GM19468 (cell line): ENCODE results near the gene CXCL12.

Experiments used
- ATAC-seq: cut with Tn5 transposase; IDR thresholded peaks from one replicate; pipeline ENCODE4 v1.9.1; 2021; ENCODE audit warnings: mild to moderate bottlenecking, moderate library complexity, moderate number of reproducible peaks; ENCODE audit not compliant: unreplicated experiment; ENCODE audit errors: extremely low read depth

CXCL12 gene

DNA sequence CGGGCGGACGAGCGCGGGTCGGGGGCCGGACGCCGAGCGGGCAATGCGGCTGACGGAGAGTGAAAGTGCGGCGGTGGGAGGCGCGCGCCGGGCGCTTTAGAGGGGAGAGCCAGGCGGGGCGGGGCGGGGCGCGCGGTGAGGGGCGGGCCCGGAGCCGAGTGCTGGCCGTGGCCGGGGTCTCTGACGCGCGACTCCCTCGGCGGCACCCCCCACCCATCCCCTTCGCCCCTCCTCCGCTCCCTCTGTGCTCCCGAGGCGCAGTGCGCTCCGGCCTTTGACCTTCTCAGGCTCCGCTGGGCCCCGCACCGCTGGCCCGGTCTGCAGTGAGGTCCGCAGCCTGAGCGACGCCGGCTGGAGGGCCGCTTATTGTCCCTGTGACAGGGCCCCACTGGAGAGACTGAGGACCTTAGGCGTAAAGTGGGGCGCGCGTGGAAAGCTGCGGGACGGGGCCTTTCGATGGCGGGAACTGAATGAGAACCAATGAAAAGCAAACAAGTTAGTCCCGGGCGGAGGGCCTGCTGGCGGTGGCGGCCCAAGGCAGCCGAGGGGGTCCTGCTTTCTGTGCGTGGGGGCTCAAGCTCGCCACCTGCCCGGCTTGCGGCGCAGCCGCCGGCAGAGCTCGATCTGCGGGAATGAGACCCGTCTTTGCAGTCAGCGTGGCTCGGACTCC, at the start of gene CXCL12:
Gene CXCL12 (minus strand): TSS at position 72 of the 670 bp plus-strand sequence. CDS start 92 bp downstream, outside the sequence.
- no peak for ATAC-seq

DNA sequence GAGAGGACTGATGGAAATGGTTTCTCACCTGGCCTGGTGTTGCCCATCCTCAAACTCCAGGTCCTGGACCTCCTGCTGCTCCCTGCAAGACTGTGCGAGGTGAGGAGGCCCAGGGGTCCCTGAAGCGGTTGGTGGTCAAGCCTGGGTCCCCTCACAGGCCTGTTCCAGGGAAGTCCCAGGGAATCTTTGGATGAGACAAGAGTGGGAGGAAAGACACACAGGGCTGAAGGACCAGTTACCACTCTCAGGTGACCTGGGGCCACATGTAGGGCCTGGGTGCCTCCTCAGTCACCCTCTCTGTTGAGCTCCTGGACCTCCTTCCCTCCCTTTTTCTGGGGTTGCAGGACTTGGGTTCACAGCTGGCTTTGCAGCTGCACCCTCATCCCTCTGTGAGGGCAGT, 42.6 kb upstream of the CXCL12 start:
- no peak for ATAC-seq

DNA sequence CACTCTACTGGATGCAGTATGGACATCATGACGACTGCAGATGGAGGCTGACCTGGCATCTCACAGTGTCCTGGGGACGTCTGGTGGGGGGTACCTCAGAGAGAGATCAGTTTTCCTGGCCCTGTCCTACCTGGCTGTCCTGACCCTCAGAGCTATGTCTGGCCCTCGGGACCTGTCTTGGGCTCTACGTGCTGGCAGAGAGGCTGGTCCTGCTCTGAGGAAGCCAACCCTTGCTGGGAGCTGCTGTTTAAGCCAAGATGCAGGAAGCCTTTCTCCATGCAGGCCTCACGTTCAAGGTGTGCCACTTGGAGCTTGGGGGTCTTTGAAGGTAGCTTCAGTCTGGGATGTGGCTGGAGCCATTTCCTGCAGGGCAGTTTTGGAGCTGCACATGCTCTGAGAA, 42.1 kb upstream of the CXCL12 start:
- ATAC-seq: no peak

DNA sequence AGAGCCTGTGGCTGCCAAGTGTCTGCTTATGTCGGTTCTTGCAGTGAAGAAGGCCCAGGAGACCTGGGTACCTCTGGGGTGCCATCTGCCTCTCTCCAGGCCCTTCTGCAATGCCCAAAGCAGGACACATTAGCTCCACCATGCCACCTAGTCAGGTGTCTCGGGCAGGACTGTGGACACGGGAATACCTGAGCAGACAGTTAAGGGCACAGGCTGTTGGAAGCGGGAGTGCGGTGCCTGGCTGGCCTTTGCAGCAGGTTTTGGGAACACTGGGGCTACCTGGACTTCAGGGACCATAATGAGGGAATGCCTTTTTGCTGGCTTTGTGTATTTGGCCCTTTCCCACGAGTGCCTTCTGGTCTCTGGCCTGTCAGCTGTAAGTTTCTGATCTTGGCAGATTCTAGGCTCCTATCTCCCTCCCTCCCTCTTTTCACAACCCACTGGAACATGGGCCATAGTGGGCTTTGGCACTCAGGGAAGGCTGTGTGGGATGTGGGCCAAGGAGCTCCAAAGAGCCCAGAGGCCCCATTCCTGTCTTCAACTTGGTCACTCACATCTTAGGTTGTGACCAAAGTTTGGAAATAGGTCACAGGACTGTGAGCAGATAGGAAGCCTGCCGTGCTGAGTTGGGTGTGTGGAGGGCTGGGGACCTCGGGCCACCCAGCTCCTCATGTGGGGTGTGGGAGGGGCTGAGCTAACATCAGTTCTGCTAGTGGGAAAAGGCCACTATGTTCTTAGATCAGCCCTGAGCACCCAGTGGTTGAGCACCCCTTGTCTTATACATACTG, 41.5 kb upstream of the CXCL12 start:
- no peak for ATAC-seq

DNA sequence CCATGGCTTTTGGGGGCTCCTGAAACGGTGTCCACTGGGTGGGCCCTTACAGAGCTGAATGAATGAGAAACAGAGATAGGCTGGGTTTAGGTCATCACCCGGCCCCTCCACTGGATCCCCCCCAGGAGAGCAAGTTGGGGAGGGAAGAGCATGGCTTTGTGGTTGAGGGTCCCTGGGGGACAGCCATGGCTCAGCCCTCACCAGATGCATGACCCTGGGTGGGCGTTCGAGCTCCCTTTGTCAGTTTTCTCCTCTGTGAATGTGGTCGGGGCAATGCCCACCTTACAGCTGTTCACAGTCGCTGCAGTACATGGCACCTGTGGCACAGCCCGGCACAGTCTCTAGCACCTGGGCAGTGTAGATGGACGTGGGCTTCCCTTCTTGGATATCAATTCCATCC, 40.6 kb upstream of the CXCL12 start:
- ATAC-seq: no peak

DNA sequence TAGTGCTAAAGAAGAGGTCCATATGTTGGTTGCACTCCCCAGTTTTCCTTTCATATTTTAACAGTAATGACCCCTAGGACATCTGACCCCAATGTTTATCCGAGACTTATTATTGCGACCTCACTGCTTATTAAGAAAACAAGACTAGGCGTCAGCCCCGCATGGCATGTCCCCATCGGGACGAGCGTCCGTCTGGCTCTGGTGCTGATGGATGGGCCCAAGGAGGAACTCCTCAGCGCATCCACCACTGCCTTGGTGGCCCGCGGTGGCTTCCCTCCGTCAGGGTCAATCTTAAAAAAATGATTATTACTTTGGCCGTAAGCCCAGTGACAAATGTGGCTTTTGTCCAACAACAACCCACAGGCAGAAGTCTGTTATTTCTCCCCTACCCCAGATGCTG, 40.1 kb upstream of the CXCL12 start:
- ATAC-seq: no peak

DNA sequence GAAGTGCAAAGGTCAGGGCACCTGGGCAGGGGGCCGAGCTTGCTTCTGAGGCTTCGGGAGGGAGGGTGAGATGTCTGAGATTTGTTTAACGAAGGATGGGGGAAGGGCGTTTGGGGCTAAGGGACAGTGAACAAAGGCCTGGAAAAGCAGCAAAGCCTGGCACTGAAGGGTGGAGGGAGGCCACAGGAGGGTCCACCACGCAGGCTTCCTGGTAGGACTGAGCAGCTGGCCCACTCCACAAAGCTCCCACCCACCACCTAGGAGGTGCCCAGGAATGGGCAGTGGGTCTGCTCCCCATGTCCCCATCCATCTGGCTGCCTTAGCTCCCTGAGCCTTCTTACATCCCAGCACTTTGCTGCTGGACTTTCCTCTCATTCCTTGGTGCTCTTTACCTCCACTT, 39.4 kb upstream of the CXCL12 start:
- ATAC-seq: no peak

DNA sequence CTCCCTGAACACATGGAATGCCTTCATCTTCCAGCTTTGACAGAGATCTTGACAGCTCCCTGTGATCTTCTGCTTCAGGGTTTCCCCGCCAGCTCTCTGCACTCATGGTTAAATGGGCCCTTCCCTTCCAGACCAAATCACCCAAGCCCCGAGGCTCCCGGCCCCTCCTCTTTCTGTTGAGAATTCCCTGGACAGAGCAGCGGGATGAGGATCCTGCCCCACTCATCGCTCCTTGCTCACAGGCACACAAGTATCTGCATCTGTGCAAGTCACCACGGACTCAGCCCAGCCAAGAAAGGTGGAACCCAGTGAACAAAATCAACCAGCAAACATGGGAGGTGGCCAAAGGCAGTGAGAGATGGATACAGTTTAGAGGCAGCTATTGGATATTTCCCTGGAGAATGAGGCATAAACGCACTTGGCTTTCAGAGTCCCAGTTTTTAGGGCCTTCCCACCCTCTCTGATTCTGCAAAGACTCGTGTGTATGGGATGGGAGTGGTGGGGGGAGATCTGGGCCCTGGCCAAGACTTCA, 37.7 kb upstream of the CXCL12 start:
- no peak for ATAC-seq

DNA sequence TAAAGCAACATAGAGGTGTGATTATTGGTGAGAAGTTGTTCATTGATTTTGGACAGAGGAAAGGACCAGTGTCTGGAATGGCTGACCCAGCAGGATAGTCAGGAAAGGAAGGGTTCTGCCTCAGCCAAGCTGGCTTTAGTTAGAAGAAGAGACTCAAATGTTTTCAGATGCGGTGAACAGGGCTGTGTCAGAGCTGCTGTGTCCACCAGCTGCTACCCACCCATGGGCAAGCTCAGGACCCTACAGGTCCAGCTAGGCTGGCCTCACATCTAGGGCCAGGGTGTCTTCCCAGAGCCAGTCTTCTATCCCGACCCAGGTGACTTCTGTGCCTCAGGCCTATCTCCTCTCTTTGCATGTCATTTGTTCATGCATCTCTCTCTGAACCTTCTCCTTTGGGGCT, 37.3 kb upstream of the CXCL12 start:
- no peak for ATAC-seq

DNA sequence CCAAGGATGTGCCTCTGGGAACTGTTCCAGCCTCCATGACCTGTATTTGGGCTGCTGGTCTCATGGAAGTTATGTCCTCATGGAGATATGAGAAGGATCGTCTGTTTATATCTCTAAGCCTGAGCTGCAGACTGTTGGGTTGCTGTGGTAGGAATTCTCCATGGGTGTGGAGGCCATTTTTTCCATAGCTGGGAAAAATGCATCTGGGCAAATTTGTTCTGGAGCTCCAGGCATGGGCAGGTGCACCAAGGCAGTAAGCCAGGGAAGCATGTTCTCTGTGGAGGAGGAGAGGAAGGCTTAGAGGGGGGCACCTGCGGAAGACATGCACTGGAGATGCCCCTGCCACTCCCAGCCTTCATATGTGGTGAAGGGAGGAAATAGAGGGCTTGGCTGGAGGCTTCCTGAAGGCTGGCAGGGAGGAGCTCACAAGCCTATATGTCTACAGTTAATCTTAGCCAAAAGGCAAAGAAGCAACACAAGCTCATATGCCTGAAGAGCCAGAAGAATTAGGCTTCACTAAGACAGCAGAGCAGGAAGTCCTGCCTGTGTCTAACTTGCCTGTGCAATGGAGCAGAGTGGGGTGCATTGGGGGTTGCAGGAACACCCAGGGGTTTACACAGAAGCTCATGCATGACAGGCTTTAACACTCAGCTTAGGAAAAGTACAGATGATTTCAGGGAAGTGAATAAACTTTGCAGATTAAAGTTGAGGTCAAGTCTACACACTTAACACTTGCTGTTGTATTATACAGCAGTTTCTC, 35.1 kb upstream of the CXCL12 start:
- no peak for ATAC-seq

DNA sequence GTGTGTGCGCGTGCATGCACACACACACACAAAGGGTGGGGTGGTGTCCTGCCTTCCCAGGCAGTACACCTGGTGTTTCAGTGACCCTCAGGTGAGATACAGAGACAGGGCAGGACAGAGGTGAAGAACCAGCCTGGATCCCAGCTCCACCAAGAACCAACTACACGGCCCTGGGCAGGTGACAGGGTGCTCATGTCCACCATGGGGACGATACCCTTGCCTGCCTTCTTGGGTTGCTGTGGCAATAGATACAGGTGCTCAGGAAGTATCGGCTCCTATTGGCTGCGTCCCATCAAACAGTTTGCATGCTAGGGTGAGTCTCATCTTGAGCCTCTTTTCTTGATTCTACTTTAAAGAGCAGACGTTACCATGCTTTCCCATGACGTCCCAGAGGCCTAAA, 33.7 kb upstream of the CXCL12 start:
- no peak for ATAC-seq

DNA sequence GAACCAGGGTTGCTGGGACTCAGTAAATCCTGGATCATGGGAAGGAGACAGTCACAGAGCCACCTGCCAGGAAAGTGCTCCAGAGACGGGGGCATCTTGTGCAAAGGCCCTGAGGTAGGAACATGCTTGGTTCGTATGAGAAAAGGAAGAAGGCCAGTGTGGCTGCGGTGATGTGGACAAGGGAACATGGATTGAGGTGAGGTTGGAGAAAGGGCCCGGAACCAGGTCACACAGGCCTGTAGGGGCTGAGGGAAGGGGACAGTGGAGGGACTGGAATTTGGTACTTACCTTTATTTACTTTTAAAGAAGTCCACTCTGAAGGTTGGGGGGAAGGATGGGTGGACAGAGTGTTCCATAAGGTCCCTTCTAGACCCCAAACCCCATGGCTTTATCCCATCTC, 32.9 kb upstream of the CXCL12 start:
- no peak for ATAC-seq

DNA sequence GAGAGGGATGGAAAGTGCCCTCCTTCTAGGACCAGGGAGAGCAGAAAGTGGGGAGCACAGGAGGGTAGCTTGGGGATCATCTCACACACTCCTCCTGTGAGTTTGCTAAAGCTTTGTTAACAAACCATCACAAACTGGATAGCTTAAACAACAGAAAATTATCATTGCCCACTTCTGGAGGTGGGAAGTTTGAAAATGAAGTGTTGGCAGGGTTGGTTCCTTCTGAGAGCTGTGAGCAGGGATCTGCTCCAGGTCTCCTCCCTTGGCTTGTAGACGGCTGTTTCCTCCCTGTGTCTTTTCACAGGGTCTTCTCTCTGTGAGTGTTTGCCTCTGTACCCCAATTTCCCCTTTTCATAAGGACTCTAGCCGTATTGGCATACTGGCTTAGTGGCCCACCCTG, 32.0 kb upstream of the CXCL12 start:
- ATAC-seq: no peak

DNA sequence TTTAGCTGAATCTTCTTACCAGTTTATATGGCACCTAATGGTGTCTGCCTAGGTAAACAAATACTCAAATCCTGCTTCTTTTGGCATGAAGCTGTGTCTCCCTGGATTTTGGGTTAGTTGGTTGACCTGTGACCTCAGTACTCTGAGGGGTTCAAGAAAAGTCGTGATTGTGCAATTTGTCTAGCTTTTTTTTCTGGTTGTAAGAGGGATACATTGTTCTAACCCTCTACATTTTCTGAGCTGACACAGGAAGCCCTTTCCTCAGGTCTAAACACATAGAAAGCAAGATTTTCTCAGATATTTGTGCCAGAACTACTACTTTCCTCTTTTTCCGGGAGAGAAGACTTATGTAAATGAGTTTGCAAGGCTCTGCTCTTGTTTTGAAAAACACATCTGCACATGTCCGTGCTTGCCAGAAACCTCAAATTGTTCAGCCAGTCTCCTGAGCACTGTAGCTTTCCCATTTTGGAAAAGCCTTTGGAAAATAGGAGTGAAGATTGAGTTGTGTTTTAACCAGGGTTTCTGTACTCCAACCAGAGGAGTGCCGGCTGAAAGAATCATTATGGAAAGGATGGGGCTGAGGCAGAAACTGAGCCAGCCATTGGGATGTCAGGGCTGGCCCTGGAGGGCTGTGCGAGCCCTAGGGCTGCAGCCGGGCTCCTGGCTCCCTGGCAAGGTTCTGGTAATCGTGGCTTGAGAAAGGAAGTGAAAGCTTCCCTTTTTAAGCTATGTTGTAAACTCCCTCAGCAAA, 31.3 kb upstream of the CXCL12 start:
- ATAC-seq: no peak

DNA sequence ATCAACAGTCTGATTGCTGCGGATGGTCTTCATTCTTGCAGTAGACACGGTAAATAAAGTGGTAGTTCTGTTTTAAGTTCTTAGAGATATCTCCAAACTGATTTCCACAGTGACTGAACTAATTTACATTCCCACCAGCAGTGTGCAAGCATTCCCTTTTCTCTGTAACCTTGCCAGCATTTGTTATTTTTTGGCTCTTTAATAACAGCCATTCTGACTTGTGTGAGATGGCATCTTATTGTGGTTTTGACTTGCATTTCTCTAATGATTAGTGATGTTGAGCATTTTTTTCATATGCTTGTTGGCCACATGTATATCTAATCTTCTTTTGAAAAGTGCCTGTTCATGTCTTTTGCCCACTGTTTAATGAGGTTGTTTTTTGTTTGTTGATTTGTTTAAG, 30.2 kb upstream of the CXCL12 start:
- no peak for ATAC-seq

DNA sequence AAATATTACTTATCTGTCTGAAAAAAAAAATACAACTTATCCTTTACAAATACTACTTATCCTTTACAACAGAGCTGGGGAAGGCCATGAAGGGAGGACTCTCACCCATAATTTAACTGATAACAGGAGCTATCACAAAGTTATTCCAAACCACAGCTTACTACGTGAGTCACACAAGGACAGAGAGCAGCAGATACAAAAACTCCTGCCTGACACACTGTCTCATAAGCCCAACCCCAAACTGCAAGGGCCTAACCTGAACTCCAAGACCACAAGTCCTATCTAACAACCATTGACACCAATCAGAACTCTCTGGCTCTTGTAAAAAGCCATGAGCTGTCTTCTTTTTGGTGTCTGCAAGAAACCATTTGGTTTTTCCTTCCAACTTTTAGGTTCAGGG, 28.5 kb upstream of the CXCL12 start:
- no peak for ATAC-seq

DNA sequence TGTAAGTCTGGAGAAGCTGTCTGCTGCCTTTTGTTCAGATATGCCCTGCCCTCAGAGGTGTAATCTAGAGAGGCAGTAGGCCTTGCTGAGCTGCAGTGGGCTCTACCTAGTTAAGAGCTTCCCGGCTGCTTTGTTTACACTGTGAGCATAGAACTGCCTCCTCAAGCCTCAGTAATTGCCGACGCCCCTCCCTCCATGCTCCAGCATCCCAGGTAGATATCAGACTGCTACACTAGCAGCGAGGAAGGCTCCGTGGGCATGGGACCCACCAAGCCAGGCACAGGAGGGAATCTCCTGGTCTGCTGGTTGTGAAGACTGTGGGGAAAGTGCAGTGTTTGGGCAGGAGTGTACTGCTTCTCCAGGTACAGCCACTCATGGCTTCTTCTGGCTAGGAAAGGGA, 26.4 kb upstream of the CXCL12 start:
- no peak for ATAC-seq

DNA sequence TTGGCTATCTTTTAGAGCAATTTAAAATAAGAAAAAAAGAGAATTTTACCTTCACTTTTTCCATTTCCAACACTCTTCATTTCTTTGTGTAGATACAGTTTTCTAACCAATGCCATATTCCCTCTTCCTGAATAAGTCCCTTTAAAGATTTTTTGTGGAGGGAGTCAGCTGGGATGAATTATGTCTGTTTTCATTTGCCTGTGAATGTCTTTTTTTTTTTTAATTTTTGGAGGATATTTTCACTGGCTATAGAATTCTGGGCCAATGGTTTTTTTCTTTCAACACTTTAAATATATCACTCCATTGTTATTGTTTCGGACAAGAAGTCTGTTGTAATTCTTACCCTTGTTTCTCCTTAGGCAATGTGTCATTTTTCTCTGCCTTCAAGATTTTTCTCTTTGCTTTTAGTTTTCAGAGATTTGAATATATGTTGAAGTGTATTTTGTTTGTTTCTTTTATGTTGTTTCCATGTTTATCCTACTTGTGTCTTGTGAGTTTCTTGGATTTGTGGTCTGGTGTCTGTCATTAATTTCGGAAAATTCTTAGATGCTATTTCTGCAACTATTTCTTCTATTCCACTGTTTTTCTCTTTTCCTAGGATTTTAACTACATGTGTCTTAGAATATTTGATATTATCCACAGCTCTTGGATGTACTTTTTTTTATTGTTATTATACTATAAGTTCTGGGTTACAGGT, 20.0 kb upstream of the CXCL12 start:
- no peak for ATAC-seq

DNA sequence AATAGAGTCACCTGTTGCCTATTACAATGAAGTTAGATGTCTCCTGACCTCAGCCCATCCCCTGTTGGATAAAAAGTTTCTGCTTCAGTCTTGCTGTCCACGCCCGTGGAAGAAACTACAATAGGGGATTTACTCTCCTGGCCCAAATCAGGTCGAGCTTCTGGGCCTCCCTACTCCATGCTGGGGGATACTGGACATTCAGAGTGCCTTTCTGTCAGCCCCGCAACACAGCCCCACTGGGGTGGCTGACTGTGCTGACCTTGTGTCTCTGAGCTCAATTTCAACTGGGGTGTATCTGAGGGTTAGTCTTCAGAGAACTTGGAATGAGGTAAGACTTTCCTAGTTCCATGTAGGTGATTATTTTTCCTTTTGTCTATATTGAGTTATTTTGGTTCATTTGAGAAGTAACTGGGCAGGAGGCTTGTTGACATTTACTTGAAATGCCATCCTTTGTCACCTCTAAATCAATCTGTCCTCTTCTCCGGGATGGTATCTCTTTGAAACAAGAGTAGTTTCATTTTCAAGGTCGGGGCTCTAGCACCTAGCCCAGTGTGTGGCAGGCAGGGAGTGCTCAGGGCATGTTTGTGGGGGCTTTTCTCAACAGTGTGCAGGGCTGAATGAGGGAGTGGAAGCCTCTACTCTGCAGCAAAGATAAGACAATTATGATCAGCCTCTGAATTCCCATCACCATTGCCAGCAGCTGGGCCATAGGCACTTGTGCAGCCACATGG, 17.7 kb upstream of the CXCL12 start:
- ATAC-seq: no peak
